G401 (cell line): ENCODE data around the gene OSR1. TPM values are rescaled to one million over a fixed set of nuclear protein-coding genes. Genes with fewer than 3 reads are reported as not detected.
A peak's percentile ranks its signal among the peaks of the same experiment; 100 is the strongest.
"Not testable (repeated sequence)": the region's sequence is repeated elsewhere in the genome, so short reads cannot be mapped to it uniquely, and the experiment has no call there.

Experiments used
- DNase-seq: peaks from one replicate; pipeline ENCODE4 v3.0.0-alpha.2; 2015; ENCODE audit warnings: low spot score
- in situ Hi-C: cut with HindIII; loops from 2 replicates; pipeline ENCODE4 v1.10.0; 2016; ENCODE audit warnings: low sequenced_read_pairs, mixed read lengths
- total RNA-seq: library from RNA; depleted of rRNA; stranded (reverse); fragments of >200 nt; shearing (Covaris generic); gene quantifications from 2 replicates; pipeline ENCODE4 v1.2.3, GENCODE V29; 2014; rRNA removed

The OSR1 gene
- total RNA-seq, result 0.07 TPM in 1 of 2 replicates, not detected in the other

DNA sequence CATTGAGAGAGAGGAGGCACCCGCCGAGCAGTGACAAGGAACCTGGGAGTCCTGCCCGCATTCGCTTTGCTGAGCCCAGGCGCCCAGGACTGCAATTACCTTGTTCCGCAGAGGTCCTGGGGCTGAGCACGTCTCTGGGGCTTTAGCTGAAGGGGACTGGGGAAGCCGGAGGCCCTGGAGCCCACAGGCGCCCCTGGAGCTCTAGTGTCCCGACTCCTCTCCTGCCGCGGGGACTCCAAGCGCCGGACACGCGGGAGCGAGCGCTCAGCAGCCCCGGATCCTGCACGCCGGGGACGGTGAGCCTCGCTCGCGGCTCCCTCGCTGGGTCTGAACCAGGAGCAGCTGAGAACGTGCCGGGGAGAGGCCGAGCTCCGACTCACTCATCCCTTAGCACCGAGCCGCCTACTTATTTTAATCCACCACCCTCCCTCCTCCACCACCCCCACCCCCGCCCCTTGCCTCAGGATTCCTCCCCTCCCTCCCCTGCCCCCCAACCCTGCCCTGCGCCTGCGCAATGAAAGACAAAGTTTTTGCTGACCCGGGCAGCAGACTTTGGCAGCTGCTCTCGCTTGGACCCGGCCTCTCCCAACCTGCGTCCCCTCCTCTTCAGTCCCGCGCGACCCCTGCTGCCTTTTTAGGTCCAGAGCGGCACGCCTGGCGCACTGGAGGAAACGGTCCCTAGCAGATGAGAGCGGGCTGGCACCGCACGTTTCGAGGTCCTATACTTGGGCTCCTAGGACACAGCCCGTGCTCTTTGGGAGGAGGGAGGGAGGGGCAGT lies at the start of gene OSR1:
TSS of gene OSR1 (minus strand) at position 382 of the 779 bp plus-strand sequence. CDS start 4,818 bp downstream, outside the sequence.
- DNase-seq, result peak; percentile 9
- in situ Hi-C loops, result no loop called here

DNA sequence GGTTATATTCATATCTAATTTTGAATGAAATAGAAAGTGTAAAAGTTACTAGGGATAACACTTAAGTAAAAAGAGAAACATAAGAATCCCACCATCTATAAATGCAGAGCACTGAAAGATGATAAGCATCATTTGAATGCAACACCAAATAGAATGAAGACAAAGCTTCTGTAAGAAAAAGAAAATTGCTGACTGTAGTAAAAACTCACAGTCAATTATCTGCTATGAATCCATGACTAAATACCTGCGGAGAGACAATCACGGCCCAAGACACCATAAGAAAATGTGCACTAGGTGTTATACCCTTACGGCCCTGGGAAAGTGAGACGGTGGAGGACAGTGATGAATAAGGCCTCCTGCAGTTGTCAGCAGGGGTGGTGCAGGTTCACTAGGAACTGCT lies 45.4 kb upstream of the OSR1 start:
- no peak for DNase-seq
- in situ Hi-C loops, result no loop called here

- no peak for DNase-seq
- in situ Hi-C loops, result no loop called here
These were observed 33.8 kb upstream of the OSR1 start for GRCh38 chr2:19392191-19392590.

DNA sequence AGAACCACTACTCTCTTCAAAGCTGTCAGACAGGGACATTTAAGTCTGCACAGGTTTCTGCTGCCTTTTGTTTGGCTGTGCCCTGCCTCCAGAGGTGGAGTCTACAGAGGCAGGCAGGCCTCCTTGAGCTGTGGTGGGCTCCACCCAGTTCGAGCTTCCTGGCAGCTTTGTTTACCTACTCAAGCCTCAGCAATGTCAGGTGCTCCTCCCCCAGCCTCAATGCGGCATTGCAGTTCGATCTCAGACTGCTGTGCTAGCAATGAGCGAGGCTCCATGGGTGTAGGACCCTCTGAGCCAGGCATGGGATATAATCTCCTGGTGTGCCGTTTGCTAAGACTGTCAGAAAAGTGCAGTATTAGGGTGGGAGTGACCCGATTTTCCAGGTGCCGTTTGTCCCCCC lies 31.0 kb upstream of the OSR1 start:
- in situ Hi-C loops, DNase-seq: not testable (repeated sequence)

- in situ Hi-C loops, result no loop called here
- DNase-seq, result no peak
These were observed 22.1 kb upstream of the OSR1 start for GRCh38 chr2:19380532-19380931.

GRCh38 chr2:19378939-19379338 lies 20.5 kb upstream of the OSR1 start:
- in situ Hi-C loops, result no loop called here
- DNase-seq, result no peak

DNA sequence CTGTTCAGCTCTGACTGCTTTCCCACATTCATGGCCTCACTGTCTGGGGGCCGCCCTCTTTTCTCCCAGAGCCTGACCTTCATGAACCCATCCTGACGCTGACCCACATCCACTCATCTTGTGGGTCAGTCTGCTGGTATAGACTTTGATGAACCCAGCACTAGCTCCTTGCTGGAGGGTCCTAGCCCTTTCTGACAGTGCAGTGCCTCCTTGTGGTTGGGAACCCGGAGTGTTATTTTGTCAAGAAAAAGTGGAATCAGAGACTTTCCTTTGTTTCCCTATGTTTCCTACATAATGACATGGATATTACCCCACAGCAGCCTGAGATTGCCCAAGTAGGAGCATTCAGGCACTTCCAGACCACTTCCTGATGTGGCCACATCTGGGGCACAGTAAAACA lies 19.3 kb upstream of the OSR1 start:
- DNase-seq, result no peak
- in situ Hi-C loops, result no loop called here

GRCh38 chr2:19373352-19373751 lies 14.9 kb upstream of the OSR1 start:
- in situ Hi-C loops, result no loop called here
- no peak for DNase-seq

GRCh38 chr2:19371996-19372582 lies 13.7 kb upstream of the OSR1 start:
- in situ Hi-C loops, result no loop called here
- DNase-seq, result no peak

- in situ Hi-C loops, result no loop called here
- no peak for DNase-seq
These were observed 11.0 kb upstream of the OSR1 start for GRCh38 chr2:19369341-19369955.

DNA sequence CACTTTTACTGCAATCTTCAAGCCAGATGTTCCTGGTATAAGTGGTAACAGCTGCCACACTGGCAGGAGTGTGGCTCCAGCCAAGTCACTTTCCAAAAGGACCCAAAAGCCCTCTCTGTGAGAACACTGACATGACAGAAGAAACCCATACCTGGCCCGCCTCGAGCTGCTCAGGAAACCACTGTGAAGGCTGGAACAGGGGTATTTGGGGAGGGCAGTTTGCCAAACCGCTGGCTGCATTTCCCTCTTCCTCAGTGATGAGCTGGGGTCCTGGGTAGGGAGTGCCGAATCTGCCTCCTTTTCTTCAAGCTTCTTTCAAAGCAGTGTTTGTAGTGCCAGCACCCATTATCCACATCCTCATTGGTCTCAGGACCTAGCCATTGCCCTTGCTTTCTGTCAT lies 10.3 kb upstream of the OSR1 start:
- in situ Hi-C loops, result no loop called here
- no peak for DNase-seq

- in situ Hi-C loops, result no loop called here
These were observed 8.9 kb upstream of the OSR1 start for GRCh38 chr2:19367326-19367725.

DNA sequence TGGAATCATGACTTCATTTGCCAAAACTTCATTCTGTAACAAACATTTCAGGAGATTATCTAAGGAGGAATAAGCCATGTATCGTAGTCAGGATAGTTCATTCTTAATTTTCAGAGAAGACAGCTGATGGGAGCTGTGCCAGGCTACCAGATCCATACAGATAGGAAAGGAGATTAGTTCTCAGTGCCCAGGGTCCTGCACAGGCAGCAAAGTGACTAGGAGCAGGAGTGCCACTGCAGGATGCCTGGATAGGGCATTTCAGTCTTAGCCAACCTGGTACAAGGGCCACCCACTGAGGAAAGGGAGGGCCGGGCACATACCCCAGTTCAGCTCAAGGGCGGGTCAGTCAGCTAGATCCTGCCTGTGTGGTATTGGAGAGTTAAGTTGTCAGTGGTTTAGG lies 6.7 kb upstream of the OSR1 start:
- no peak for DNase-seq
- in situ Hi-C loops, result no loop called here

More at GRCh38 chr2:19367326-19367725, 8.9 kb upstream of the OSR1 start:
- no peak for DNase-seq

DNA sequence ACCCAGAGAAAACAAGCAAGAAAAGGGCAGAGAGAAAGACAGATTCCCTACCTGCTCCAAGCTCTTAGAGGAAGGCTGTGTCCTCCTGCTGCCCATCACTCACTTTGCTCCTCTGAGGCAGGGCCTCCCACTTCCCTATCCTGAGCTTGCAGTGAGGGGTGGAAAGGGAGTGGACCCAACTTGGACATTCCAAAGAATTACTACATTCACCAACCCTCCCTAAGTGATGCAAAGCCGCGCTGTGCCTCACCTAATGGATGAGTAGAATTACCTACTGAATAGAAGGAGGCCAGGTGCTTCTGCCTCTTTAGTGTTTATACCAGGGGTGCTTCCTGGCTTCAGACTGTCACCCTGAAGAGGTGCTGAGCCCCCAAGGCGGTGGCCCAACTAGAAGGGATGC lies 5.6 kb upstream of the OSR1 start:
- in situ Hi-C loops, result no loop called here
- no peak for DNase-seq

DNA sequence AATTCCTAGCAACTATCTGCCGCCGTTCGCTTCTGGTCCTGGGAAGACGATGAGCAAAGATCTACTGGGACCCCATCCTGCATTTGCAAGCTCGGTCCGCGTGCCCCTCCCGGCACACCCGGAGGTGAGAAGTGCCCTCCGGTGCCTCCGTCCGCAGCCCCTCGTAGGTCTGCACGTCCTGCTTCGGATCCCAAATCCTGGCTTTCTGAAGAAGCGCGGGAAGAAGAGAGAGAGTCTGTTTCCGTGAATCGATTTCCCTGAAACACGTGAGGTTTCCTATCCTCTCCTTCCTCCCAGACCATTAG lies 5.0 kb upstream of the OSR1 start:
- in situ Hi-C loops, result no loop called here

DNA sequence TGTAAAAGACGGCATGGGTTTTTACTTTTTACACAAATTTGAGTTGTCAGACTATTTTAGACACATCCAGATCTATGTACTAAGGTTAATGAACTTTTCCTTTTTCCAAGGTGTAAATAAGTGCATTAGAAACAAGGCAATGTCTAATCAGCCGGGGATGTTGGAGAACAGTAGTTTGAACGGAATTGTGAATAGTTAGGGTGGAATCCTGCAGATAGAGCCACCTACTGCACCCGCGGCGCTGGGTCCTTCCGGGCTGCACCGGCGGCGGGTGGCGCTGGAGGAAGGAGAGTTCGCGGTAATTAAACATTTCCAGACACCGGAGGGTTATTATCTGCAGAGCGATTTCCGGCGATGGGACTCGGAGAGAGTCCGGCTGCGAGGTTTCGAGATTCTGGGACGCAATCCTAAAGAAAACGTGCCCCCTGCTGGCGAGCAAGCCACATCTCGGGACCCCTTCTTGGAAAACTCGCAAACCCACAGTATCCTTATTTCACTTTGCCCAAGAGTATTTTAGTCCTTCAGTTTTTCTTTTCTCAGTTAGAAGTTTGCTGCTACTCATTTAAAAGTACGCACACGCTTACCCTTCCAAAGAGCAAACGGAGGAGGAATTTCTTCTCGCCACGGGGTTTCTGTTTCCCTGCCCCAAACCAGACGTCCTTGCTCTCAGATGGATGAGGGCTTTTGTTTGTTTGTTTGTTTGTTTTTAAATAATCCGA lies 4.5 kb upstream of the OSR1 start:
- in situ Hi-C loops, result no loop called here
- peak; percentile 46 for DNase-seq

More for the DNA sequence above, 5.0 kb upstream of the OSR1 start:
- DNase-seq, result no peak

DNA sequence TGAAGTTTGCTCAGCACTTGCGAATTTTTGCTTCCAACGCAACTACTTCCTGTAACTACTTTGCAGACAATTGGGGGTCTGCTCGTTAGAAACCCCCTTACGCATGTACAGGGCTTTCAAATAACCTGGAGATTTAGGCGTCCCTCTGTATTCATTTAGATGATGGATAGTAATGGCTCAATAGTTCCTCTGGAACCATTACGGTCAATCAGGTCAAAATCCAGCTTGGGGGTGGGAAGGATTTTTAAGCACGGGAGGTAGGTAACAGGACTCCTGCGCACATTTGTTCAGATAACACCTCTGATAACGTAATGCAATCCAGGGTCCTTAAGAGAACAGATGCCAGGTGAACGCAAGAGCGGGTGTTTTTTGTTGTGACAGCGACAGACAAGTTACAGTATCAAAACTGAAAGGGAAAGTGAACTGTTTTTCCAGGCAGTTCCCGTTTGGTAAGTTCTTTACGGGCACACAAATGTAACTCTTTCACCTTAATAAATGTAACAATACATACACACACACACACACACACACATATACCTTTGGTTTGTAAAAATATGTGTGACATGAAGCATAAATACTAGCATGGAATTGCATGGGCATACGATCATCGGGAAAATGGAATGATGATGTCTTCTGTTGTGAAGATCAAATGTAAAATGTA lies 3.8 kb upstream of the OSR1 start:
- no peak for DNase-seq

GRCh38 chr2:19361325-19361990 lies 3.0 kb upstream of the OSR1 start:
- DNase-seq, result no peak
- in situ Hi-C loops, result no loop called here

More for the DNA sequence above, 3.8 kb upstream of the OSR1 start:
- in situ Hi-C loops, result no loop called here

- in situ Hi-C loops, result no loop called here
- no peak for DNase-seq
These were observed 2.5 kb upstream of the OSR1 start for GRCh38 chr2:19360966-19361321.
